ENCODE measurements around the gene PADI6. TPM values are rescaled to one million over a fixed set of nuclear protein-coding genes. Genes with fewer than 3 reads are reported as not detected.

Gene PADI6
- total RNA-seq, 4 donors from 2014 or later = not detected

DNA sequence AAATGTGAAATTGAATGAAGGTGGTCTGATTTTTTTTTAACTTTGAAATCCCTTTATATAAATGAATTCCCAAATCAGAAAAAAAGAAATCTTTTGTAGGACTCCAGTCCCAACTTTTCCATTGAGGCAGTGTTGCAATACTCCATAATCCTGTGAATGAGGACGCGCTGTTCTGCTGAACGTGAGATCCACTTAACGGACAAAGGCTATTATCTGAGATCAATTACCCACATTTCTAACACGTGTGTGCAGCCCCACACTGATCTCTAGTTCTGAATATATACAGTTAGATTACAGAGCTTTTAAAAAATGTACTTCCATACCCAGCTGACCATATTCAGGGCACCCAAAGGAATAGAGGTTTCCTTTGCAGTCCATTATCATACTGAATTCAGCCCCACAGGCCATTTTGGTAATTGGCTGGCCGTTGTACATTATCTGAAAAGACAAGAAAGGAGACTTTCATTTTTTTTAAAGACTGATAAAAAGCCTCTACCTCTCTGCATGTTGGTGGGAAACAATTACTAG lies 48.5 kb downstream of the PADI6 start:
- WGBS, 2 donors = 82 to 84% methylated on average over 6 of the region's 6 CpGs
- no peak for TF ChIP-seq POLR2A (IDR thresholded peaks at IDR 0.05)
- H3K4me3 ChIP-seq (ENCODE audit: low read depth, poor library complexity, severe bottlenecking) = no peak overlapping the region
- no peak for DNase-seq (ENCODE audit: low spot score in 2 of 2)
- intact Hi-C loops (cut with DNase I; ENCODE audit: low total_unique reads) = loop anchor here (10.0 kb wide), 1 partner anchor 184 kb away; no protein-coding TSS in a partner anchor

DNA sequence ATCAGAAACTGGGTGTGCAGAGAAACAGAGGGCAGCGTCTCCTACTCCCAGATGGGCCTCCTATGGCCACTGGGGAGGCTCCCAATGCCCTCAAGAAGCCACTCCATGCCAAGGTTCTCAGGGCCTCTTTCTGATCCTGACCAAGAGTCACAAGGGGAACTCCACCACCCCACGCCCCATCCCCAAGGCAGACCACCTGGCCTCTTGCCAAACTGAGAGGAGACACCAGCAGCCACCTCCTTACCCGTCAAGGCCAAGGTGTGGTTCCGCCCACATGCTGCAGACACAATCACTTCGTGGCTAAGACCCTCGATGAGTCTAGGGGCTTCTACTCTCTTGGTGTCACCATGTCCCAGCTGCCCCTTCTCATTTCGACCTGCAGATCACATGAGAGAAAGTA lies 50.5 kb downstream of the PADI6 start:
- no peak for DNase-seq (ENCODE audit: low spot score in 2 of 2)
- 64 to 71% methylated on average over 7 of the region's 7 CpGs for WGBS, 2 donors
- intact Hi-C loops (cut with DNase I; ENCODE audit: low total_unique reads) = loop anchor here (10.0 kb wide), 1 partner anchor 182 kb away; no protein-coding TSS in a partner anchor
- TF ChIP-seq POLR2A (IDR thresholded peaks at IDR 0.05) = no peak
- TF ChIP-seq, protein P1, sequence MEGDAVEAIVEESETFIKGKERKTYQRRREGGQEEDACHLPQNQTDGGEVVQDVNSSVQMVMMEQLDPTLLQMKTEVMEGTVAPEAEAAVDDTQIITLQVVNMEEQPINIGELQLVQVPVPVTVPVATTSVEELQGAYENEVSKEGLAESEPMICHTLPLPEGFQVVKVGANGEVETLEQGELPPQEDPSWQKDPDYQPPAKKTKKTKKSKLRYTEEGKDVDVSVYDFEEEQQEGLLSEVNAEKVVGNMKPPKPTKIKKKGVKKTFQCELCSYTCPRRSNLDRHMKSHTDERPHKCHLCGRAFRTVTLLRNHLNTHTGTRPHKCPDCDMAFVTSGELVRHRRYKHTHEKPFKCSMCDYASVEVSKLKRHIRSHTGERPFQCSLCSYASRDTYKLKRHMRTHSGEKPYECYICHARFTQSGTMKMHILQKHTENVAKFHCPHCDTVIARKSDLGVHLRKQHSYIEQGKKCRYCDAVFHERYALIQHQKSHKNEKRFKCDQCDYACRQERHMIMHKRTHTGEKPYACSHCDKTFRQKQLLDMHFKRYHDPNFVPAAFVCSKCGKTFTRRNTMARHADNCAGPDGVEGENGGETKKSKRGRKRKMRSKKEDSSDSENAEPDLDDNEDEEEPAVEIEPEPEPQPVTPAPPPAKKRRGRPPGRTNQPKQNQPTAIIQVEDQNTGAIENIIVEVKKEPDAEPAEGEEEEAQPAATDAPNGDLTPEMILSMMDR (IDR thresholded peaks at IDR 0.05) = no peak
- H3K4me3 ChIP-seq (ENCODE audit: low read depth, poor library complexity, severe bottlenecking) = no peak overlapping the region

DNA sequence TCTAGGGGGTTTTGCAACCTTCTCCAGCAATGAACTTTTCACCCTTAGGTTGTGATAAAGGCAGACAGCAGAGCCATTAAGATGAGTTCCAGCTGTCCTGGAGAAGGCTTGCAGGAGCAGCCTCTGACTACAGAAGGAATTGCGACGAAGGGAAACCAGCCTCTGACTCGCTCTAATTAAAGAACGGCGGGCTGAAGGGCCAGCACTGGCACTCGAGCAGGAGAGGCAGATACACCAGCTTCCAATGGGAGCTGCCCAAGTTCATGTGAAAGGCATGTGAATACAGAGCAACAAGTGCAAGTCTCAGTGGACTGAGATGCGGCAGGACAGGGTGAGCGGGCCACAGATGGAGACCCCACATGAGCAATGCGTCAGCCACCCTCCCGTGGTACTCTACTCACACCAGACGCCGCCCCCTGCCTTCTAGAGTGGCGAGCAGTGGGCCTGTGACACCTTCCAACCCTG lies 51.8 kb downstream of the PADI6 start:
- H3K4me3 ChIP-seq (ENCODE audit: low read depth, poor library complexity, severe bottlenecking) = no peak overlapping the region
- no peak for DNase-seq (ENCODE audit: low spot score in 2 of 2)
- TF ChIP-seq POLR2A (IDR thresholded peaks at IDR 0.05) = no peak
- TF ChIP-seq, protein P1 (IDR thresholded peaks at IDR 0.05) = no peak
- 74 to 84% methylated on average over 13 of the region's 13 CpGs for WGBS, 2 donors
- intact Hi-C loops (cut with DNase I; ENCODE audit: low total_unique reads) = loop anchor here (10.0 kb wide), 1 partner anchor 181 kb away; no protein-coding TSS in a partner anchor

DNA sequence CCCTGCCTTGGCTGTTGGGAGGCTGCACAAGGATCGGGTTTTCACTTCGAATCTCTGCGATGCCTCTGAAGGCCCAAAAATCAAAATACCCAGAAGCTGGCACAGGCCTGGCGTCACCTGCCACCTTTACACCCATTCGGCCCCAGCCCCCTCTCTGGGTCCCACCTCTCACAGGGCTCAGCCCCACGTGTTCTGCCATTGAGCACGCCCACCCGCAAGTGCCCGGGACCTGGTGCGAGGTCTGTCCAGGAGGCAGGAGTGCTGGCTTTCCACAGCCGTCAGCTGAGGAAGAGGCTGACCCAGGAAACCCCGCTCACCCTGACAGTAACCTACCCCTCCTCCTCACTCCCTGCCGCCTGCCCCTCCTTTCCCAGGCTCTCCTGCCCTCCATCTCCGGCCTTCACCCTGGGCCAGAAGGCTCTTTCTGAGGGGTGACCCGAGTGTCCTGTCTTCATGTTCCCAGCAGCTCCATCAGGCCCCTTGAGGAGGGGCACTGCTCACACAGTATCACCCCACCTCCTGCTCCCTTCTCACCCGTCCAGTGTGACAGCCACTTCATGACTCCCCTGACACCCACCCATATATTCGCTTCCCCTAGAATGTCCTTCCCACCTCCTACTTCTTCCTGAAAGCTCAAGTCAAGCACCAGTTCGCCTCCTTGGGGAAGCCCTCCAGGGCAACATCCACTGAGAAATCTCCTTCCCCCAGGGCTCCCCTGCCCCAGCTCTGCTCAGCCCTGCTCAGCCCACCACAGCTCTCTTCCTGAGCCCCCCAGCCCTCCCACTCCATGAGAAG lies 54.0 kb downstream of the PADI6 start:
- intact Hi-C loops (cut with DNase I; ENCODE audit: low total_unique reads) = loop anchor here (10.0 kb wide), 1 partner anchor 179 kb away; no protein-coding TSS in a partner anchor
- H3K4me3 ChIP-seq (ENCODE audit: low read depth, poor library complexity, severe bottlenecking) = no peak overlapping the region
- TF ChIP-seq, protein P1 (IDR thresholded peaks at IDR 0.05) = no peak
- no peak for TF ChIP-seq POLR2A (IDR thresholded peaks at IDR 0.05)
- 94% methylated on average over 18 of the region's 18 CpGs for WGBS, 2 donors
- no peak for DNase-seq (ENCODE audit: low spot score in 2 of 2)

DNA sequence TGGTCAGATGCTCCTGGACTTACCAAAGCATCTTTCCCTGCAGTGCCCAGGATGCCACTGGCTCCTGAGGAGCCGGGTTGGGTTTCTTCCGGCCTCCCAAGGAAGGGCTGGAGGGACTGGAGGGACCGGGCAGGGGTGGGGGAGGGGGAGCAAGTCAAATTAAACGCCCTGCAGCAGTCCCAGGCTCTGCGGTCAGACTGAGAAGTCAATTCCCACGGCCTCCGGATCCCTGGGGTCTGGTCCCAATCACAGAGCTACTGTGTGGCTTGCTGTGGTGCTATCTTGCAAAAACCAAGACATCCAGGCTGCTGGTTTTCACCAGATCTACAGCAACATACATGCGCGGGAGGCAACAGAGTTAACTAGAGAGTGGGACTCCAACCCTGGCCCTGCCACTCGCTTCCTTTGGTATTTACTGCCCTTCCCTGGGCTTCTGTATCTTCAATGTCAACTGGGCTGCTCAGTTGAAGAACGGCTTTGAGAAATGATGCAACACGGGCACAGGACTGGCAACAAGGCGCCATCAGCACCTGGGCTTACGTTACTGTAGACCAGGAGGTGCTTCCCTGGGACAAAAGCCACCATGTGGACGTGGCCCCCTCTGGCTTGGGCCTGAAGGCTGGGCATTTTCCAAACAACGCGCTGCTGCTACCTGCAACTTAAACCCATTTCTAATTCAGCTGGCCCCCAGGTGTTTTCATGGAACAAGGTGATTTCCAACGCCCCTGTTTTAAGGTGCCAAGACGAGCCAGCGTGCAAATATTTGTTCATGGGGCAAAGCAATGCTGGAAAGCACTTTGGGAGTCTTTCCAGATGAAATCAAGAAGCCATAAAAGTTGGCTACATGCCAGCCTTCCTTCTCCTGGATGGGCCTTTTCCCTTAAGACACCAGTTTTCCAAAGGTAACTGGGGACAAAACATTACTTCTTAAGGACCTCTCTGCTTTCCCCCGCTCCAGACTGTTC lies 56.0 kb downstream of the PADI6 start:
- H3K4me3 ChIP-seq (ENCODE audit: low read depth, poor library complexity, severe bottlenecking) = no peak overlapping the region
- DNase-seq (ENCODE audit: low spot score in 2 of 2) = no peak
- TF ChIP-seq, protein P1 (IDR thresholded peaks at IDR 0.05) = no peak
- TF ChIP-seq POLR2A (IDR thresholded peaks at IDR 0.05) = no peak
- 67 to 80% methylated on average over 17 to 21 of the region's 21 CpGs for WGBS, 2 donors
- intact Hi-C loops (cut with DNase I; ENCODE audit: low total_unique reads) = loop anchor here (10.0 kb wide), 1 partner anchor 177 kb away; no protein-coding TSS in a partner anchor
